HG02623 (cell line): ENCODE results near the gene RC3H2.
"Not testable (repeated sequence)": the region's sequence is repeated elsewhere in the genome, so short reads cannot be mapped to it uniquely, and the experiment has no call there.

Experiments used
- ATAC-seq: cut with Tn5 transposase; IDR thresholded peaks from one replicate; pipeline ENCODE4 v1.9.1; 2021; ENCODE audit warnings: moderate library complexity; ENCODE audit not compliant: unreplicated experiment

RC3H2 gene

GRCh38 chr9:122845116-122845515 is 60.0 kb downstream of the RC3H2 start:
- ATAC-seq = no peak

DNA sequence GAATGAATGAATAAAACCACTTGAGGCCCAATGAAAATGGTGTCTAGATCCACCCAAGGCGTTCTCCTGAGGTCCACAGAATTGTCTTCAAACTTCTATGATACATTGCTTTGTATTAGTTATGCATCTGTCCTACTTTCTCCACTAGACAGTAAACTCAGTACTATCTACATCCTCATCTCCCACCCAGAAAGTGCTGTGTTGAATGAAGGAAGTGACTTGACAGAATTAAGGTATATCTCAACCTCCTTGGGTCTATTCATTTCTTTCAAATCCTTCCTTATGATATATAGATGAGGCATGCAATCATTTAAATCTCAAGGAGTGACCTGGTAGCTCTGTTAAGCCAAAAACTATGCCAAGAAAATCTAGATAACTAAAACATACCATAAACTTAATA is 61.0 kb downstream of the RC3H2 start:
- no peak for ATAC-seq

GRCh38 chr9:122841501-122841900 is 63.7 kb downstream of the RC3H2 start:
- no peak for ATAC-seq

GRCh38 chr9:122838441-122838840 is 66.7 kb downstream of the RC3H2 start:
- ATAC-seq = not testable (repeated sequence)

DNA sequence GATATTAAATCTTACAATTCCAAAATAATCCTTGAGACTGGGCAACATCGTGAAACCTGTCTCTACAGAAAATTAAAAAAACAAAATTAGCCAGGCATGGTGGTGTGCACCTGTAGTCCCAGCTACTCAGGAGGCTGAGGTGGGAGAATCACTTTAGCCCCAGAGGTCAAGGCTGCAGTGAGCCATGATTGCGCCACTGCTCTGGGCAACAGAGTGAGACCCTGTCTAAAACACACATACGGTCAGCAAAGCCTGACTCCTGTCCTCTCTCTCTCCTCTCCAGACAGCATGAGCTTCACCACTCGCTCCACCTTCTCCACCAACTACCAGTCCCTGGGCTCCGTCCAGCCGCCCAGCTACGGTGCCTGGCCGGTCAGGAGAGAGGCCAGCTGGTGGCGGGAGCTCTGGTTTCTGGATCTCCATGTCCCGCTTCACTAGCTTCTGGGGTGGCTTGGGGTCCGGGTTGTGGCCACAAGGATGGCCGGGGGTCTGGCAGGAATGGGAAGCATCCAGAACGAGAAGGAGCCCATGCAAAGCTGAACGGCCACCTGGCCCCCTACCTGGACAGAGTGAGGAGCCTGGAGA is 67.8 kb downstream of the RC3H2 start:
- no peak for ATAC-seq

- ATAC-seq = no peak
These were observed 69.8 kb downstream of the RC3H2 start for GRCh38 chr9:122835313-122835731.

DNA sequence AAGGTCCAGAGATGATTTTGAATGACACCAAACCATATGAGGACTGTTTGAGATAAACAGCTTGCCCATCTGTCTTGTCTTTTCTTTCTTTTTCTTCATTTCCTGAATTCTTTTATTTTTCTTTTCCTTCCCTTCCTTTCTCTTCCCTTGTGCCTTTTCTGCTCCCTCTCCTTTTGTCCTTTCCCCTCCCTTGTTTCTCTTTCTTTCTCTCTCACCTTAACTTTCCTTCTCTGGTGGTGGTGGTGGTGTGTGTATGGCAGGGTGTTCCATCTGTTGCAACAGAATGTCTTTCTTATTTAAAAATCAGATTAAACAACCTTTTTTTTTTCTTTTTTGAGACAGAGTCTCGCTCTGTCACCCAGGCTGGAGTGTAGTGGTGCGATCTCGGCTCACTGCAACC is 73.0 kb downstream of the RC3H2 start:
- no peak for ATAC-seq

DNA sequence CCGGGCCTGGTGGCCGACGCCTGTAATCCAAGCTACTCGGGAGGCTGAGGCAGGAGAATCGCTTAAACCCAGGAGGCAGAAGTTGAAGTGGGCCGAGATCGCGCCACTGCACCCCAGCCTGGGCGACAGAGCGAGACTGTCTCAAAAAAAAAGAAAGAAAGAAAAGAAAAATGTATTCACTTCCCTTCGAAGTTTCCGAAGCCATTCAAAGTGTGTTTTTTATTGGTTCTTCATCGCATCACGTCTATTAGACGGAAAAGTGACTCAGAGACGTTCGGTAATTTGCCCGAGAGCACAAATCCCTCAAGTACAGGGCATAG is 76.2 kb downstream of the RC3H2 start:
- not testable (repeated sequence) for ATAC-seq

- no peak for ATAC-seq
These were observed 77.4 kb downstream of the RC3H2 start for GRCh38 chr9:122827761-122828093.

DNA sequence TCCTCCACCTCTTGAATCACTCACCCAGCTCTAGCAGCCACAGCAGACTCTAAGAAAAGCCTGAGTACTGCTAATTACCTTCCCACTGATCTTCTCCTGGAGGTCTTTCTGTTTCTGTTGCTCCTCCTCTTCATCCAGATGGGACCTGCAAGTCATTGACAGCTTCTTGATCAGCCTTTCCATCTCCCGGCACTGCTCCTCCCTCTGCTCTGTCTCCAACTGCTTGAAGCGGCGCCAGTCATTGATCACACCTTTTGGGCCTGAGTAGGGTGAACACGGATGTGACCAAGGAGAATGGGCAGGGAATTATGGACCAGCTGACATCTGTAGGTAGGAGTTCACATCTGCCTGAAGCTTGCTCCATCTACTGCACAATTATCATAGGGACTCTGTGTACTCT is 82.2 kb downstream of the RC3H2 start:
- no peak for ATAC-seq

GRCh38 chr9:122822056-122822455 is 83.1 kb downstream of the RC3H2 start:
- ATAC-seq = no peak

GRCh38 chr9:122821278-122821943 is 83.7 kb downstream of the RC3H2 start:
- no peak for ATAC-seq

DNA sequence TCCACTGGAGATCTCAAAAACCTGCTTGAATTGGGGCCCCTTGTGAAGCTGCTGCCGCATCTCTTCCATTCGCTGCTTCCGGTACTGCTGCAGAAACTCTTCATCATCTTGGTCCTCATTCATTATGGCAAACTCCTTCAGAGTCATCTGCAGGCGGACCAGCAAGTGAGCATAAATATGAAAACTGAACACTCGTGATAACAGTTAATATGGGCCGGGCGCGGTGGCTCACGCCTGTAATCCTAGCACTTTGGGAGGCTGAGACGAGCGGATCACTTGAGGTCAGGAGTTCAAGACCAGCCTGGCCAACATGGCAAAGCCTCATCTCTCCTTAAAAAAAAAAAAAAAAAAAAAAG is 84.7 kb downstream of the RC3H2 start:
- no peak for ATAC-seq

DNA sequence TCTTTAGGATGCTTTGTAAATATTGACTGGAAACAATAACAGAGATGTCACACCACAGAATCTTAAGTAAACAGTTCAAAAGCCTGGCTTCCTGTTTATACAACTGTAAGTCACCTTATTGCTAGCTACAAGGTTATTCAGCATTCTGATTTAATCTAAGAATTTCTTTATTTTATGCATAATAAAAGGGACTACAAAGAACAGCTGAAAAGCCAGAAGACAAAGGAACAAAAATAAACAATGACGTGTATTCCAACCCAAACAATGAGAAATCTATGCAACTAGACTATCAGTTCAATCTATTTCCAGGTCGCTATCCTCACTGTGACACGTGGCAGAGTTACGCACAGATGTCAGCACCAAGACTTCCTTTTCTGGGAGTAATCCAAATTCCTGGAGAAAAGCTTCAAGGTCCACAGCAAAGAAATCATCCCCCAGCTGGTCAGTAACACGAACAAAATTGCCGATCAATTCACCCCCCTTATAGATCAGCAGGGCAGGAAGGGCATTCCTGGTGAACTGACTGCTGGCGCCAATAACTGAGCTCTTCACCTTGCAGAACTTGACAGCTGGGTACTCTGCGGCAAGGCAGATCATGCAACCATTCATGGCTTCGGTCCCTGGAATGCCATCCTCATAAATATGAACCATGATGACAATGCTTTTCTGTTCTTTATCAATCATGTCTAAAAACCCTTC is 85.2 kb downstream of the RC3H2 start:
- ATAC-seq = no peak

GRCh38 chr9:122819326-122819725 is 85.8 kb downstream of the RC3H2 start:
- ATAC-seq = no peak

GRCh38 chr9:122816163-122816867 is 88.8 kb downstream of the RC3H2 start:
- ATAC-seq = no peak

- no peak for ATAC-seq
These were observed 89.6 kb downstream of the RC3H2 start for GRCh38 chr9:122815544-122815943.

DNA sequence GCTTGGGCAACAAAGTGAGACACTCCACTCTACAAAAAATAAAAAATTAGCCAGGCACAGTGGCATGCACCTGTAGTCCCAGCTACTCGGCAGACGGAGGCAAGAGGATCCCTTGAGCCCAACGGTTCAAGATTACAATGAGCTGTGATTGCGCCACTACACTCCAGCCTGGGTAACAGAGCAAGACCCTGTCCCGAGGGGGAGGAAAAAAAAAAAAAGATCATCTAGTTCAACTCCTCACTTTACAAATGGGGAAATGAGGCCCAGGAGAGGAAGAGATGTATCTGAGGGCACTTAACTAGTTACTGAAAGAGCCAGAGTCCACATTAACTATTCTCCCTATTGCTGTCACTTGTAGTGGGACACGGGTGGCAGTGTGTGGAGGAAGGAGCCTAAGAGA is 90.6 kb downstream of the RC3H2 start:
- ATAC-seq = no peak

DNA sequence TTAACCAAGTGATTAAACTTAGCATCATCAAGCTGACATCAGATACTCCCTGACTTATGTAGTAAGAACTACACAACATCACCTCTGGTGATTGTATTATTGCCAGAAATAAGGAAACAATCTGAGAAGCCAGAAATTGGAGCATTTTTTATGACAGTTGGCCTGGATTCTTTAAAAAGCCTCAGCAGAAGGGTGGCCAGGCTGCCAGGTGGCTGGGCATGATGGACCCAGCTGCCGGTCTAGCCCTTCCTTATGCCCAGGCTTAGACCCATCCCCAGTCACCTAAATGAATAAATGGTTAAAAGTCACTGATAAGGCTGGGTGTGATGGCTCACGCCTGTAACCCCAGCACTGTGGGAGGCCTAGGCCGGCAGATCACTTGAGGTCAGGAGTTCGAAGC is 92.4 kb downstream of the RC3H2 start:
- ATAC-seq = no peak

DNA sequence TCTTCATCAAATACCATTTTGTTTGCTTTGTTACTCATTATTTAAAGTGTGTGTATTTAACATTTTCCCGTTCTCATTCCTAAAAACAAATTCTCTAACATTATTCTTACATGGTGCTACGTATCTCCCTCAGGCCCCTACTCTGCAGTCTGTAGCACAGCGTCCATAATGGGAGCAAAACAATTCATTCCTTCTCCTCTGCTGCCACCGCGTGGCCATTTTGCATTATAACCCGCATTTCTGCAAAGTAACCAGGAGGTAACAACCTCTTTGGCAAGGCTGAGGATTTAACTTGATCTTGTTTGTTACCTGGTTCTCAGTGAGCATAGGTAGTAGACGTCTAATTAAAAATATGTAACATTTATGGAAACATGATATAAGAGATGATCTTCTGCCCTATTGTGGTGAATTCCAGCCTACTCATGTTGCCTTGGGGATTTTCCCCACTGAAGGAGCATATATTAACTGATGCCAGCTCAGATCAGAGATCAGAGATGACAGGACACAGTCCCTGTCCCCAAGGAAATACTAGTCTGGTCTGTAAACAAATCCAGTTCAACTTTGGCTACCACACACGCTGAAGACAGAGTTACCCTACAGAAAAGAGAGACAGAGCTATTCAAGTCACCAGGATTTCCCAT is 94.7 kb downstream of the RC3H2 start:
- peak; percentile 72 for ATAC-seq

DNA sequence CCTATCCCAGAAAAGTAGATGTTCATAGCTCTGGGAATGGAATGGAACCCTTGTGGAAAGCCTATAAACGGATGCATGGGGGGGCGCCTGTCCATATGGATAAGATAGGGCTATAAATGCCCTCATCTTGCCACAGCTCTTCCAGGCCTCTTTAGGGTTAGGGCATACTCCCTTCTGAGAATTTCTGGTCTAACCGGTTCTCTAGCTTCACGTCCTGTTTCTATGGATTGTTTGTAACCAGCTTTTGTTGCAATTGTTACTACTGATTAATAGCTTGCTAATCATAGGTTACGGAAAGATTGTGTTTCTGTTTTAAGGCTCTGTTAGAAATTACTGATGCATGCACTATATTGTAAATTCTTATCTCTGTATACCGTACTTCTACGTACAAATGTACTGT is 95.9 kb downstream of the RC3H2 start:
- ATAC-seq = not testable (repeated sequence)

DNA sequence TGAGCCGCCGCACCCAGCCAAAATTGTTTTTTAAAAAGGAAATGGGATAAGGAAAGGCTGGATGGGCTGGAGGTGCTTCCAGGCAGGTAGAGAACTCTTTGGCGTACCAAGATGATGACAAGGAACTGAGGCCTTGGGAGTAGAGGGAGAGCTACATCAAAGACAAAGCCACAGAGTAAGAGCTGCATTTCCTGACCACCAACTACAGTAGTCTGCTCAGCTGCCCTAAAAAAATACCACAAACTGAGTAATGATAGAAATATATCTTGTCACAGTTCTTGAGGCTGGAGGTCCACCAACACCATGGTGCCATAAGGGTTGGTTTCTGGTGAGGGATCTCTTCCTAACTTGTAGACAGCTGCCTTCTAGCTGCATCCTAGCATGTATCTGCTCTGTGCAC is 97.0 kb downstream of the RC3H2 start:
- no peak for ATAC-seq
